PC-9 (cell line): ENCODE data around the gene PROB1.

ENCODE experiments used
- EZH2 ChIP-seq: fragments of 200-600 bp; sonication (generic); IDR thresholded peaks from 2 replicates; pipeline ENCODE4 v1.8.0; 2017; ENCODE audit warnings: antibody characterized with exemption, low read depth
- TF ChIP-seq, protein P1 (sequence below): fragments of 200-600 bp; sonication (generic); conservative IDR thresholded peaks from 2 replicates; pipeline ENCODE4 v1.6.1; 2017; ENCODE audit warnings: mixed run types, antibody characterized with exemption, mild to moderate bottlenecking, moderate library complexity

DNA sequence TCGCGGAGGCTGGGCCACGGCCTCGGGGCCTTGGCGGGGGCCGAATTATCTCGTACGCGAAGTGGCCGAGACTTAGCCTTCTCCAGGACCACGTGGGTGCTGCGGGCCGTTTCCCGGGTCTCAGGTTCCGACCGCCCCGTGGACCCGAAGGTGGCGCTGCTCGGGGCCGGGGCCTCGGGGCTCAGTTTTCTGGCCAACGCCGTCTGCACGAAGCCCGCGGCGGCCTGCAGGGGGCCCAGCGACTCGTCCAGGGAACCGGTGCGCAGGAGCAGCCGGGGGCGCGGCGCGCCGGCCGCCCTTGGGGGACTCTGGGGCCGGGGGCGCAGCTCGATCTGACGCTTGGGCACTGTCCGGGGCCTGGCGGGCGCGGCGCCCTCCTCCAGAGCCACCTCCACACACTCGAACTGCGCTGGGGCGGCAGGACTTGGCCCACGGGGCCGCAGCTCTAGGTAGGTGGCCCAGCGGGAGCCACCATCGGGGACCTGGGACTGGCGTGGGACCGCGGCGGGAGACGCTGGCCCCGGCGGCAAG lies 716 bp downstream of the PROB1 start:
- no peak for TF ChIP-seq EZH2
- TF ChIP-seq, protein P1, sequence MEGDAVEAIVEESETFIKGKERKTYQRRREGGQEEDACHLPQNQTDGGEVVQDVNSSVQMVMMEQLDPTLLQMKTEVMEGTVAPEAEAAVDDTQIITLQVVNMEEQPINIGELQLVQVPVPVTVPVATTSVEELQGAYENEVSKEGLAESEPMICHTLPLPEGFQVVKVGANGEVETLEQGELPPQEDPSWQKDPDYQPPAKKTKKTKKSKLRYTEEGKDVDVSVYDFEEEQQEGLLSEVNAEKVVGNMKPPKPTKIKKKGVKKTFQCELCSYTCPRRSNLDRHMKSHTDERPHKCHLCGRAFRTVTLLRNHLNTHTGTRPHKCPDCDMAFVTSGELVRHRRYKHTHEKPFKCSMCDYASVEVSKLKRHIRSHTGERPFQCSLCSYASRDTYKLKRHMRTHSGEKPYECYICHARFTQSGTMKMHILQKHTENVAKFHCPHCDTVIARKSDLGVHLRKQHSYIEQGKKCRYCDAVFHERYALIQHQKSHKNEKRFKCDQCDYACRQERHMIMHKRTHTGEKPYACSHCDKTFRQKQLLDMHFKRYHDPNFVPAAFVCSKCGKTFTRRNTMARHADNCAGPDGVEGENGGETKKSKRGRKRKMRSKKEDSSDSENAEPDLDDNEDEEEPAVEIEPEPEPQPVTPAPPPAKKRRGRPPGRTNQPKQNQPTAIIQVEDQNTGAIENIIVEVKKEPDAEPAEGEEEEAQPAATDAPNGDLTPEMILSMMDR = no peak
